ENCODE measurements around the gene ISG20L2. TPM values are rescaled to one million over a fixed set of nuclear protein-coding genes. Genes with fewer than 3 reads are reported as not detected.

The ISG20L2 gene
- total RNA-seq, 4 donors from 2014 or later = 3.6 to 24.8 (median 10.2) TPM

DNA sequence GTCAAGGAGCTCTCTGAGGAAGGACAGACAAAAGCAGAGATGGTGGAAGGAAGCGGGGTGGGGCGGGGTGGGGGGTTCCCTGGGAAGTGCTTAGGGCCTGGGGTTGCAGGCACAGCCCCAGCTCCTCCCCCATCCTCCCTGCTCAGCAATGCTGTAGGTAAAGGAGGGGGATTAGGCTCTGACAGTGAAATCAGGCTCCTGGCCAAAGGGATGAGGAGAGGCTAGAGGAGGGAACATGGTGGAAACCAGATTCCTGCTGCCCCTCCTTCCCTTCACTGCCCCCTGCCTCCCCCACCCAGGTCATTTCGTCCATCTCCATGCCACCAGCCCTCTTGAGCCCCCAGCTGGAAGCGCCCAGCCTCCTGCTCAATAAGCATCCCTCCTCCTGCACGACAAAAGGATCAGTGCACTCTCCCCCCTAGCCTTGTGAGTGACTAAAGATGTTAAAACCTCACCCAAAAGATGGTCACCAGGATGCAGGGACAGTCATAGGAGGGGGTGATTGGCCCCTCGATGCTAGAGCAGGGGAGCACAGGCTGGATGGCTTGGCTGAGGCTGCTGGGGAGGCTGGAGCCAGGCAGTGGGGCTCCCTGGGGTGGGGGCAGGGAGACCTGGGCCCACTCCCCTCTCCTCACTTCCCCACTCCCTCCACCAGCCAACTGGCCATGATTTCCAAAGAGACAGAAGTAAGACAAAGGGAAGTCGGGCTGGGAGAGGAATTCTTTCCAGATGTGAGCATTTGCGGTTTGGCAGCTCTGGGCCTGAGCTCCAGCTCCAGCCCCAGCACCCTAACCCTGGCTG, 20.9 kb downstream of the ISG20L2 start:
- Histone ChIP-seq H3K36me3 (no peaks in the 10 kb centered on the region), H3K27me3 (no peaks in the 10 kb centered on the region), H3K27ac (peak overlapping the region; percentile 92), H3K9me3 (no peaks in the 10 kb centered on the region), H3K4me1 (peaks cover 0 to 34% of the 10 kb centered on the region in 2 donors), H3K4me3 (no peak overlapping the region)
- intact Hi-C loops (cut with DNase I; ENCODE audit: low total_unique reads) = no loop called here
- TF ChIP-seq POLR2A (IDR thresholded peaks at IDR 0.05) = no peak
- TF ChIP-seq, protein P1, sequence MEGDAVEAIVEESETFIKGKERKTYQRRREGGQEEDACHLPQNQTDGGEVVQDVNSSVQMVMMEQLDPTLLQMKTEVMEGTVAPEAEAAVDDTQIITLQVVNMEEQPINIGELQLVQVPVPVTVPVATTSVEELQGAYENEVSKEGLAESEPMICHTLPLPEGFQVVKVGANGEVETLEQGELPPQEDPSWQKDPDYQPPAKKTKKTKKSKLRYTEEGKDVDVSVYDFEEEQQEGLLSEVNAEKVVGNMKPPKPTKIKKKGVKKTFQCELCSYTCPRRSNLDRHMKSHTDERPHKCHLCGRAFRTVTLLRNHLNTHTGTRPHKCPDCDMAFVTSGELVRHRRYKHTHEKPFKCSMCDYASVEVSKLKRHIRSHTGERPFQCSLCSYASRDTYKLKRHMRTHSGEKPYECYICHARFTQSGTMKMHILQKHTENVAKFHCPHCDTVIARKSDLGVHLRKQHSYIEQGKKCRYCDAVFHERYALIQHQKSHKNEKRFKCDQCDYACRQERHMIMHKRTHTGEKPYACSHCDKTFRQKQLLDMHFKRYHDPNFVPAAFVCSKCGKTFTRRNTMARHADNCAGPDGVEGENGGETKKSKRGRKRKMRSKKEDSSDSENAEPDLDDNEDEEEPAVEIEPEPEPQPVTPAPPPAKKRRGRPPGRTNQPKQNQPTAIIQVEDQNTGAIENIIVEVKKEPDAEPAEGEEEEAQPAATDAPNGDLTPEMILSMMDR (IDR thresholded peaks at IDR 0.05) = no peak
- DNase-seq = peak; percentile 40 to 47

DNA sequence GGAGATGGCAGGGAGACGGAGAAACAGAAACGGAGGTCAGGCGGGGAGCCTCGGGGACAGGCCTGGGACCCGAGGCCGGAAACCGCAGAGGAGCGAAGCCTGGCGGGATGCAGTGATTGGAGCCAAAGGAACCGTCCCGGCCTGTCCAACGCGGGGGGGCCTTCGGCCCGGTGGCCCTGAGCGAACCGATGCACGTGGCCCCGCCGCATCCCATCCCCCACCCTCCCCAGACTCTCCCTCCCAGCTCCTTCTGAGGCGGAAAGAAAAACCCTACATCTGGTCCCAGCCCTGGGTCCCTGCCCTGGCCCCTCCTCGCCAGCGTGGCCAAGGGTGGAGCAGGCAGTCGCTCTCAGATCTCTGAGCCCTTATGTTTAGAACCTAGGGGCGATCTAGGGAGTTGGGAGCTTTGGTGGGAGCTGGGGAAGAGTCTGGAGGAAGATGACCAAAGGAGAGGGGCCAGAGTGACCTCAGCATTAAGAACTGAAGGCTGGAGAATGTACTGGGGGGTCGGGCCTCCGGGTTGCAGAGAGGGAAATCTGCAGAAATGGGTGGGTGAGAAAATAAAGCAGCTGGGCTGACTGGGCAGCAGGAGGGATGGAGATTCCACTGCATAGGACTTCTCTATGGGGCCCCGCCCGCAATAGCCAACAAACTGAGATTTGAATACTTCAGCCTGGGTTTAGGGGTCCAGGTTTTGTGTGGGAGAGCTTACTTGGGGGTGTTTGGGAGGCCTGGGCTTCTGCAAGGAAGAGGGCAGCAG, 21.7 kb downstream of the ISG20L2 start:
- peak overlapping the region; percentile 40 to 43 for H3K4me3 ChIP-seq
- peaks cover 0 to 33% of the 10 kb centered on the region in 2 donors for H3K4me1 ChIP-seq

DNA sequence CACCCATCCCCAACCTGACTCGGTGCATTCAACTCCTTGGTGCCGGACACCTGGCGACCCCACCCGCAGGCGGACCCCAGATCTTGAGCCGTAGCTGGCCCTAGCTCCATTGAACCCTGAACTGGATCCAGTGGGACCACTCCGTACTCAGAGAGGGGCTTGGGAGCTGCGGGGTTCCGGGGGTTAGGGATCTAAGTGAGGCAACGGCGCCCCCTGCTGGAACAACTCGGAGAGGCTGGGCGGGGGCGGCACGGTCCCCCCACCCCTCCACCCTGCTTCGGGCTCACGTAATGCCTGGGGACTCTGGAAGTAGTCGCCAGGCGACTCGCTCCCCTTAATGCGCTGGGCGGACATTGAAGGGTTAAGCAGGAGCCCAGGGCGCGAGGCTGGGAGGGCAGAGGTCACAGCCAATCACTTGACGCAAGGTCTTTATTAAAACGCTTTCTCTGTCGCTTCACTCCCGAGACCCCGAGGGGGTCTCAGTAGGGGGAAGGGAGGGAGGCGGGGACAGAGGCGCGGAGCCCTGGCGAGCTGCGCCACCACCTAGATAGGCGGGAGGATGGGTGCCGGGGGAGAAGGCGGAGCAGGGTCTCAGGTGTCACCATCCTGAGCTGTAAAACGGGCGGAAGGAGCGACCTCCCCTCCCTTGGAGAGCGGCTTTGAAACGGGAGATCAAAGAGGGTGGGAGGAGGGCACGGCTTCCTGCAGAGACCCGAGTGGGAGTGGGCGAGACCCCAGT, 22.5 kb downstream of the ISG20L2 start:
- TF ChIP-seq POLR2A (IDR thresholded peaks at IDR 0.05) = no peak
- TF ChIP-seq, protein P1 (IDR thresholded peaks at IDR 0.05) = peak; percentile 67 to 83 (median 80)
- Histone ChIP-seq H3K4me3 (peak overlapping the region; percentile 40 to 43), H3K4me1 (peaks cover 0 to 26% of the 10 kb centered on the region in 2 donors), H3K27ac (peak overlapping the region; percentile 92), H3K27me3 (no peaks in the 10 kb centered on the region), H3K9me3 (no peaks in the 10 kb centered on the region), H3K36me3 (no peaks in the 10 kb centered on the region)
- intact Hi-C loops (cut with DNase I; ENCODE audit: low total_unique reads) = no loop called here
- DNase-seq = peak; percentile 77 to 81

More for the DNA sequence above, 21.7 kb downstream of the ISG20L2 start:
- H3K36me3 ChIP-seq = no peaks in the 10 kb centered on the region
- intact Hi-C loops (cut with DNase I; ENCODE audit: low total_unique reads) = no loop called here
- no peak for TF ChIP-seq POLR2A (IDR thresholded peaks at IDR 0.05)
- TF ChIP-seq, protein P1 (IDR thresholded peaks at IDR 0.05) = no peak
- H3K27me3 ChIP-seq = no peaks in the 10 kb centered on the region
- no peaks in the 10 kb centered on the region for H3K9me3 ChIP-seq
- H3K27ac ChIP-seq = peak overlapping the region; percentile 92
- DNase-seq = peak; percentile 77 to 85

DNA sequence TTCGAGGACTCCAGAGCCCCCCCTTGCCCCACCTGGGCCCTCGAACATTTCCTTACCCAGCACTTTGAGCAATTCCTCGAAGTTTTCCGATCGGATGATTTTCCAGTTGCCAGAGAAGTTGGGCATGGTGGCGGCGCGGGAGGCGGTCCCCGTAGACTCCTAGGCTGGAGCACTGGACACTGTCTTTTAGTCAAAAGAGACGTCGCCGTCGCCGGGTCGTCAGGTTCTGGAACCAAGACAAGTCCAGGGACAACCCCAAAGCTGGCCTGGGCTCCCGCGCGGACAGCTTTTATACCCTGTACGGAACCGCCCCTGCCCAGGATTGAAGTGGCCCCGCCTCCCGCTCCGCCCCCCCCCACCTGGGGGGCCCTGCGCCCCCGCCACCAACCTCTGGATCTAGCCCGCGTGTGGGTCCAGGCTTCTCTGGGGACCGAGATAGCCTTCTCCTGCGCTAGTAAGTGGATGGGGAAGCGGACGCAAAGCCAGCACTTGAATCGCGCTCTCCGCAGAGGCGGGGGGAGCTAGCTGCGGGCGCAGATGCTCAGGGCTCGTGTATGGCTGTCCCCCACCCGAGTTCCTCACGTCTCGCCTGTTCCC, 23.1 kb downstream of the ISG20L2 start, which contains the start of gene CRABP2:
TSS of gene CRABP2 (minus strand) at position 263 of the 597 bp plus-strand sequence. CDS start at position 126, 137 bp downstream.
- intact Hi-C loops (cut with DNase I; ENCODE audit: low total_unique reads) = no loop called here
- peak; percentile 42 to 51 for DNase-seq

More for the DNA sequence above, 23.1 kb downstream of the ISG20L2 start, which contains the start of gene CRABP2:
- H3K4me3 ChIP-seq = peak within 1 kb of the TSS; percentile 40 to 43
- no peaks in the 10 kb centered on the region for H3K9me3 ChIP-seq
- TF ChIP-seq POLR2A (IDR thresholded peaks at IDR 0.05) = no peak
- TF ChIP-seq, protein P1 (IDR thresholded peaks at IDR 0.05) = no peak
- H3K4me1 ChIP-seq = peaks cover 0 to 19% of the 10 kb centered on the region in 2 donors
- H3K27ac ChIP-seq = peak within 1 kb of the TSS; percentile 92
- no peaks in the 10 kb centered on the region for H3K27me3 ChIP-seq
- H3K36me3 ChIP-seq = no peaks in the 10 kb centered on the region
